Erythroblast (primary cell): ENCODE results near the gene SPATA4.

Experiments
- DNase-seq, 2 experiments: peaks; one replicate each; lab custom pipeline; 2025; lab: John Stamatoyannopoulos, UW
- GATA1 ChIP-seq: IDR thresholded peaks from 2 replicates; pipeline ENCODE4 v1.6.1; 2011; ENCODE audit warnings: low read depth, mild to moderate bottlenecking, control low read depth, low read length, moderate library complexity
- POLR2A ChIP-seq: IDR thresholded peaks from 2 replicates; pipeline ENCODE4 v1.6.1; 2011; ENCODE audit warnings: mild to moderate bottlenecking, low read length

The SPATA4 gene

DNA sequence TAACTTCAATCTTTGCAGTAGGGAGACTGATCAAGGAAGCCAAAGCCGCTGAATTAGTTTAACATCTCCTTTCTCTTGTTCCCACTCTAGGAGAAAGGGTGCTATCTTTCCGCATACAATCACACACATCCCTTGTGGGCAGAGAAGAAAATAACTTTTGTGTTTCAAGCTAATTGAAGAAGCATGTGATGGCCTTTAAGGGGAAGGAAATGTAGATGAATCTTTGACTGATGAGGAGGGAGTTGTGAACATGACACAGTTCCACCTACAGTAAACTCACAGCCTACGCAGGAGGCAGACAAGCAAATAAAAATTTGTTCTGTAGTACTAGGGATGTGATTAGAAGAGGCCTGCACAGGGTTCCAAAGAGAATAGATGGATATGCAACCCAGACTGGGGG, 14.7 kb upstream of the SPATA4 start:
- DNase-seq, result no peak
- TF ChIP-seq GATA1 (no peak), POLR2A (no peak)

DNA sequence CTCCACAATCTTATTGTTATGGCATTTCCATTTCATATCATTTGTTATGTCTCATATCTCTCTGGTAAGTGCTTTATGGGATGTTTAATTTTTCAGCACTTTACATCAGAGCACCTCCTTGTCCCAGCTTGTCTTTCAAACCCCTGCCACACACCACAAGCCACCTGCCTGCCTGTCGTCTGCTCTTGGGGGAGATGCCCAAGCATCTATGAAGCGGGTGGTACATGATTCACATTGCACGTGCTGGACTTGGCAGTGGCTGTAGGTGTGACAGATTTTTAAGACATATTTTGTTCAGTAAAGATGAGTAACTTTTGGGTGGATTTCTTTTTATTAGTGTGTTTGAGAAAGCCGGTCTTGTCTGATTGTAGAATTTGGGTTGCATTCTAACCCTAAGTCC, 14.2 kb upstream of the SPATA4 start:
- TF ChIP-seq POLR2A, result no peak
- TF ChIP-seq GATA1, result no peak
- DNase-seq, result no peak

DNA sequence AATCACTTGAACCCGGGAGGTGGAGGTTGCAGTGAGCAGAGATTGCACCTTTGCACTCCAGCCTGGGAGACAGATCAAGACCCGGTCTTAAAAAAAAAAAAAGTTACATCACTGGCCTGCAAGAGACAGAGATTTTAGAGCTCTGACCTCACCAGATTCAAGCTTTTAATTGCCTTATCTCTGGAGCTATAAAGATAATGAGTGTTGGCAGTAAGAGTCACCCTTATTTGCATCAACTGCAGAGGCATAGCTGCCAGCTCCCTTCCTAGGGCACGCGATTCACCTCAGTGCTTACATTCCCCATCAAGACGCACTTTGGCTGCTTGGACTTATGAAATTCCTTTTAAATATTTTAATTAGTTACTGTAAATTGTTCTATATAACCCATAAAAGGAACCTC, 12.5 kb upstream of the SPATA4 start:
- TF ChIP-seq POLR2A (no peak), GATA1 (no peak)
- no peak for DNase-seq

DNA sequence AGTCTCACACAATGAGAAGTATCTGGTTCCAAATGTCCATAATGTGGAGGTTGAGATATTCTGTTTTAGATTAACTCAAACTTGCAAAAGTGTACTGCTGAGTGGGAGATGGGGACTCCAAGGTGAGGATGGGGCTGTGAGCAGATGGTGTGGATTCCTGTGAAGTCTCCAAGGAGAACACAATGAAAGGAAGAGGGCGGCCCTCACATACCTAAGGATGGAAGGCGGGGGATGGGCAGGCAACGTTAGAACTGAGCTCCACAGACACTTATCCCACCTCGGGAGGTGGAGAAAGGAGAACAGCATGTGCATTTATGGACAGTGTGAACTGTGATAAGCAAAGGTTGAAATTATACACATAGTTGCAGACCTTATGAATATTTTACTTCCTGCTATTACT, 9.9 kb upstream of the SPATA4 start:
- TF ChIP-seq GATA1 (no peak), POLR2A (no peak)
- no peak for DNase-seq

DNA sequence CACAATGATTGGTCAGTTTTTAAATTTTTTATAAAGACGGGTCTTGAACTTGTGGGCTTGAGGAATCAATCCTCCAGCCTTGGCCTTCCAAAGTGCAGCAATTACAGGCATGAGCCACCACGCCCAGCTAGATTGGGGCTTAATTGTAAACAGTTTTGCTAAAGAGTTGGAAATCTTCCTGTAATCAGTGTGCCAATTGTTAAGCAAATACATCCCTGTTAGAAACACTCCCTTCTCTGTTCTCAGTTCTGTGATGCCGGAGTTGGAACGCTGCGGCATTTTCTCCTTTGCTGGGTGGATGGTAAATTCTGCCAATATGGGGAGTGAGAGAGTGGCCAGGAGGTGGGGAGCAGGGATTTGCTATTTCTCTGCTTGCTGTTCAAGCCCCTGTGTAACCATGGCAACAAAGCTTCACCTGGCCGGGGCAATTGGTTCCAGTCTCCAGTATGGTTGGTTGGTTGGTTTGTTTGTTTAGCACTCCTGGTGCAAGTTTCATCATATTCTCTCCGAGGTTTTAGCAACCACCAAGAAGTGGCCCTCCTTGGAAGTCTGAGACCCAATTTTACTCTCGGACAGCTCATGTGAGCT, 3.0 kb upstream of the SPATA4 start:
- TF ChIP-seq POLR2A (no peak), GATA1 (no peak)
- no peak for DNase-seq

DNA sequence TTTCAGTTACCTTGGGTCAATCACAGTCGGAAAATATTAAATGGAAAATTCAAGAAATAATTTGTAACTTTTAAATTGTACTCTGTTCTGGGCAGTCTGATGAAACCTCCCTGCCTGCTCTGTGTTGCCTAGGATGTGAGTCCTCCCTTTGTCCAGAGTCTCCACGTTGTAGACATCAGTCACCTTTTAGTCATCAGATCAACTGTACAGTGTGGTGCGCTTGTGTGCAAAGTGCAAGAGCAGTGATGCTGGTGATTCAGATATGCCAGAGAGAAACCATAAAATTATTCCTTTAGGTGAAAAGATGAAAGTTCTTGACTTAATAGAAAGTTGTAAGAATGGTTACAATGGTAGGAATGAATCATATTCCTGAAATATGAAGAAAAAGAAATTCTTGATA, 1.4 kb downstream of the SPATA4 start:
- no peak for TF ChIP-seq GATA1
- TF ChIP-seq POLR2A, result no peak
- DNase-seq, result no peak

GRCh38 chr4:176193126-176193525, 2.3 kb downstream of the SPATA4 start:
- no peak for DNase-seq
- TF ChIP-seq GATA1, result no peak
- no peak for TF ChIP-seq POLR2A

GRCh38 chr4:176191974-176192373, 3.4 kb downstream of the SPATA4 start:
- TF ChIP-seq POLR2A, result no peak
- no peak for TF ChIP-seq GATA1
- DNase-seq, result no peak

- TF ChIP-seq POLR2A, result no peak
- no peak for TF ChIP-seq GATA1
- DNase-seq, result no peak
These were observed 5.2 kb downstream of the SPATA4 start for GRCh38 chr4:176189891-176190795.

DNA sequence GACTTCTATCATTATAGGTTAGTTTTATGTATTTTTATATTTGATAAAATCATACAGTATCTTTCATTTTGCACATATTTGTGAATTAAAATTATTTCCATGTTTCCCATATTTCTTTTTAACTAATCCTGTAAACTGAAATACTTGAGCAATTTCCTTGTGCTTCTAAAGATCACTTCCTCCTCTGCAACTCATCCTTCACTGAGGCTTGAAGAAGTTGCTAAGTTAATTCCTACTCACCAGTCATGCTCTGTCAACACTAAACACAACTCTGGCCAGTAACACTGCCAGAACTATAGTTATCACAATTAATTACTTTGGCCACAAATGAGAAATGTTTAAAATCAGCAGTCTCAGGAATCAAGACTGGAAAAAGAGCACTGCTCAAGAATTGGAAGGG, 6.7 kb downstream of the SPATA4 start:
- DNase-seq, result no peak
- TF ChIP-seq GATA1 (no peak), POLR2A (no peak)

DNA sequence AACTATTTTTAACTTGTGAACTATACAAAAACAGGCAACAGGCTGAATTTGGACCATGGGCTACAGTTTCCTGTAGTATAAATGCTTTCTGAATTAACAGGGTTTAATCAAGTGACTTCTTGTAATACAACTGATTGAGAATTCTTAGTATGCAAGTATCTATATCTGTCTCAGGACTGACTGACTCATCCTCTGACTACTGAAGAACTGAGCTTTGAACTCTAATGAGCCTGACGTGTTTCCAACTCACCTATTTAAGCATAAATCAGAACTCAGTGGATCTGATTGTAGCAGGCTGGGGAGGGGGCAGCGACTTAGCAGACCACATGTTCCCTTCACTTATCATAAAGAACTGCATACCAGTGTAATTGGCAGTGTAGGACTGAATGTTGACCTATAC, 7.8 kb downstream of the SPATA4 start:
- DNase-seq, result no peak
- TF ChIP-seq GATA1 (no peak), POLR2A (no peak)

- no peak for DNase-seq
- TF ChIP-seq POLR2A (no peak), GATA1 (no peak)
These were observed 8.6 kb downstream of the SPATA4 start for GRCh38 chr4:176186671-176187395.

GRCh38 chr4:176186067-176186466, 9.3 kb downstream of the SPATA4 start:
- no peak for TF ChIP-seq GATA1
- no peak for TF ChIP-seq POLR2A
- DNase-seq, result no peak

DNA sequence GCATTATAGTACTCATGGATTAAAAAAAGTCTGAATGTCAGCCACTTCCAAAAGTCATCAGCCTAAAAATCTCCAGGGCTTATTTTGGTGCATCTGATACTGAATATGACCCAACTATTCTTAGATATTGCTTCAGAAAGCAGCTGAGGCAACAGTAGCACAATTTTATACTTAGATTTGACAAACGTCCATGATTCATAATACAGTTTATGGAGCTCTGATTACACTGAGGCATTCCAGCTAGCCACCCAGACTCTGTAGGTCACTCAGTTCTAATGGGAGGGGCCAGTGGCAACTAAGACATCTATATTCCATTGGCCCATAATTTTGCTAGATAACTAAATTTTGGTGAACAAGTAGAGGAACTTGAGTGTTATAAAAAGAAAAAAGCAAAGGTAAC, 10.3 kb downstream of the SPATA4 start:
- DNase-seq, result no peak
- TF ChIP-seq GATA1, result no peak
- no peak for TF ChIP-seq POLR2A

DNA sequence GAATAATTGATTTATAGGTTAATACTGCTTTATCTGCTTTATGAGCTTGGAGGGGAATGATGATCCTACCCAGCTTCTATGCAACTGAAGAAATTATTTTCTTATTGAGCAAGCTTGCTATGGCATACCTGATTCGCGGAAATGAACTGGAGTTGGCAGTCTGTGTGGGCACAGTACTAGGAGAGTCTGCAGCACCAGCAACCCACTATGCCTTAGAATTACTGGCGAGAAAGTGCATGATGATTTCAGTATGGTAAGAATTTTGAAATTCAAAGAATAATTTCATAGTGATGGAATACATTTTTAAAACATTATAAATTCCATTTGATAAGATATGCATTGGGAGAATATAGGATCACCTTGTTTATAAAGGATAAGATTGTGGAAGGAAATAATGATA, 32.3 kb downstream of the SPATA4 start:
- DNase-seq, result no peak
- no peak for TF ChIP-seq POLR2A
- no peak for TF ChIP-seq GATA1

- TF ChIP-seq GATA1 (no peak), POLR2A (no peak)
- no peak for DNase-seq
These were observed 38.7 kb downstream of the SPATA4 start for GRCh38 chr4:176156656-176157055.
